GM19452 (cell line): Measurements from ENCODE around the gene NOS1AP.
"Not testable (repeated sequence)": the region's sequence is repeated elsewhere in the genome, so short reads cannot be mapped to it uniquely, and the experiment has no call there.

Source experiments
- ATAC-seq: cut with Tn5 transposase; IDR thresholded peaks from one replicate; pipeline ENCODE4 v1.9.1; 2021; ENCODE audit not compliant: unreplicated experiment

The NOS1AP gene

DNA sequence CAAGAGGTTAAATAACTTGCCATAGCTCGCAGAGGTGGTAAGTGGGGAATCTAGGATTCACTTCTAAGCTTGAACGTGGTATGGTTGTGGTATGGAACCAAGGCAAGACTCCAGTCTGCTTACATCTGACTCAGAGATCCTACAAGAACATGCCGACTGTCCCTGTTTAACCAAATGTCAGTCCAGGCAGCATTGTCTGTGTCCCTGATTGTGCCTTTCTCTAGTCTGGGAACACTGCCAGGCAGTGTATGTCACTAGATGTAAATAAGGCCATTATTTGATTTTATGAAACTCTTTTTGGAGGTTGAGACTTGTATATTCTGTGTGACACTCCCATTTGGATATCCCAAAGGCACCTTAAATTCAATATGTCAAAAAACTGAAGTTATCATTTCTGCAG lies 96.0 kb downstream of the NOS1AP start:
- ATAC-seq: no peak

DNA sequence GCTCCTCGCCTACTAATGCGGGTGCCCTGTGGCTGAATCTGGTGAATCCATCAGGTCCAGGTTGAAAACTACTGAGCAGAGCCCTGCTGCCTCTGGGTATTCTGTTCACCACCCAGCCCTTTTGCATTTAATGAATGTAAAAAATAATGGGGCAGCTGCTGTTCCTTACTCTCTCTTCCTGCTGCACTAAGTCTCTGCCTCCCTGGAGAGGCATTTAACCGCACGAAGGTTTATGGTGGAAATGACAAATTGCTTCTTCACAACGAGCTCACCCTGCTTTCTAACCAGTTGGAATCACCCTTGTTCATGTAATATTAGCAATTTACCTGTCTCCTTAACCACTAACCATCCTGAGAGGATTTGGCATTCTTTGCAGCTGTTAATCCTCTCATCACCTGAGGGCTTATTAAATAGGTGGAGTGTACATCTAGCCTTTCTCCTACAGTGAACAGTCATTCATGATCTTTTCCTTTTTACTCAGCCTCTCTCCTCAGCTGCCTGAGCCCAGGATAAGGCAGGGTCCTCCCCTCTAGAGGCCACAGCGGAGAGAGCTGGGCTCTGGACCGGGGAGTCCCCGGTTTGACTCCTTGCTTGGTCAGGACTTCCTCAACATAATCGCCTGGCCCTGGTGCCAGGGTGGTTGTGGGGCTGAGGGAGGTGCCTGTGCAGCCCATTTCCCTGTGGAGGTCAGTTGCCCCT lies 97.6 kb downstream of the NOS1AP start:
- ATAC-seq: no peak

DNA sequence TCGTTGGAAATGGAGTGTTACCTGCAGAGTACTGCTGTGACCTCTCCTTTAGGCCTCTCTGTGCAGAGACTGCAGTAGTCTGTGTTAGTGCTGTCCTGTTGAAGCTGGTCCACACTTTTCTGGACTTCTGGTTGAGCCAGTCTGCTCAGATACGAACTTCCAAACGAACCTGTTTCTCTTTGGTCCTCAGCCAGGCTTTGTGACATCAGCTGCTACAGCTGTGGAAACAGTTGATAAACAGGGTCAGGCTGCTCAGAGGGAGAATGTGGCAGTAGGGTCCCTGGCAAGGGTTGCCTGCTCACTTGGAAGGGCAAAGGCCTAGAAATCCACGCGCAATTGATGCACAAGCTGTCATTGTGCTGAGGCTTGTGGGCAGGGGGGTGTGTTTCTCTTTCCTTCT lies 98.8 kb downstream of the NOS1AP start:
- no peak for ATAC-seq

DNA sequence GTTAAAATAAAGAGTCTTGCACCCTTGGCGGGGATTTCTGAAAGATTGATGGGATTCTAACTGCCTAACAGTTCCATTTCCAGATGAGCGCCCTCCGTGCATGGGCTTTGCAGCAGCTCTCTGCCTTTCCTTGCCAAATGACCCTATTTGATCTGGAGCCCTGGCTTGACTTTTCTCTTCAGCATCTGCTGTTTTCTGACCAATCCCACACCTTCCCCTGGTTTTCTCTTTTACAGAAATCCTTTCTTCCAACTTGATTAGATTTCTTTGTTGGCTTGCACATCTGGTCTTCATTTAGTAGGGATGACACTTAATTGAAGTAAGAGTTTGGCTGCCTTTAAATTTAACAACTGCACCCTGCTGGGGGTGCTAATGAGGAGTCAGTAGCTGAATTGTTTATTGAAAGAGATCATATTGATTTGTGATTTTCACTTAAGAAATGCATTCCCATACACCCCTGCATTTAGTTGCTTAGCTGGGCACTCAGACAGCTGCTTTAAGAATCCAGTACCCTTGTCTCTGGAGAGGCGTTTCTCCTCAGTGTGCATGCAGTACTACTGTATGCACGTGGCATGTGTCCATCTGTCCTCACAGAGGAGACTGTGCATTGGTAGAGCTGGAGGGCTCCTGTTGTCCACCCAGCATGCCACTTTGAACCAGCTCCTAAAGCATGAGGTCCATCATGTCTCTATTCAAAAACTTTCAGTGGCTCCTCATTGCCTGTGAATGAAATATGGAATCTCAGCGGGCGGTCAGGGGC lies 99.7 kb downstream of the NOS1AP start:
- ATAC-seq: no peak

DNA sequence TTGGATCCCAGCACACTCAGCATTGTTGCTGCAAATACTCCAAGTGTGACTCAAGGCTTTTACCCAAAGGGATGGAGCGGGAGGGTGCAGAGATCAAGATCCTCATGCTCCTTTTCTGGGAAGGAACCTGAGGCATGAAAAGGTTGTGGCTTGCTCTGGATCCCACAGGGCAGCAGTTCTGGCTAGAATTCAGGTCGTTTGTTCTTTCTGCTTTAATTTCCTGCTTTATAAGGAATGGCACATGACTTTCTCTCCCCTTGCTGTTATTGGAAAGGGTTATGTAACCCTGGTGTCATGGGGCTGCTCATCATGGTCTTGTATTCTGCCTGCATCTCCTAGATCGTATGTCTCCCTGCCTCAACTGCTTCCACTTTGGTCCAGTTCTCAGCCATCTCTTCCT lies 101.6 kb downstream of the NOS1AP start:
- no peak for ATAC-seq

DNA sequence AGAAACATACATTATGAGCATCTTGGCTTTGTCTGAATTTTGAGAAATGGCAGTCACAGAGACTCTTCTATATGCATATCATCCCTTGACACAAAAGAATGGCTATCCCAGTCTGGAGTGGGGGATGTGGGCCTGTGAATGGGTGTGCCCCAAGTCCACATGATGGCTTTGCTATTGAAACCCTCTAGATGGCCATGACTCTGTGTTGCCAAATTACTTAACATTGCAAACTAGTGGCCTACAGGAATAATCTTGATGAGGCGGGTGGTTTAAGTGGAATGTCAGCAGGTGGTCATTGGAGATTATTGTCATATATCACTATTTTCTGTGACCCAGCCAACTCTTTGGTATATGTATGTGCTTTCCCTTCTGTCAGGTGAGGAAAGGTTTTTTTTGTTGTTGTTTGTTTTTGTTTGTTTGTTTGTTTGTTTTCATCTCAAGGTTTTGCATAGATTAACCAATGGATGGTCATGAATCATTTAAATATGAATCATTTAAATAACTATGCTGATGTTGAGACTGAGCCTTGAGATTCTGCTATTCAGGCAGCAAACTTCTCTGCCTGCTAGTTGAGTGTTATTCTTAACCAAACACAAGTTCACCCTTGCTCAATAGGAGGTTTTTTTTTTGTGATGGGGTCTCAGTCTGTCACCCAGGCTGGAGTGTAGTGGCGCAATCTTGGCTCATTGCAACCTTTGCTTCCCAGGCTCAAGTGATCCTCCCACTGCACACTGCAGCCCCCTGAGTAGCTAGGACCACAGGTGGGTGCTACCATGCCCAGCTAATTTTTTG lies 103.0 kb downstream of the NOS1AP start:
- ATAC-seq: no peak

DNA sequence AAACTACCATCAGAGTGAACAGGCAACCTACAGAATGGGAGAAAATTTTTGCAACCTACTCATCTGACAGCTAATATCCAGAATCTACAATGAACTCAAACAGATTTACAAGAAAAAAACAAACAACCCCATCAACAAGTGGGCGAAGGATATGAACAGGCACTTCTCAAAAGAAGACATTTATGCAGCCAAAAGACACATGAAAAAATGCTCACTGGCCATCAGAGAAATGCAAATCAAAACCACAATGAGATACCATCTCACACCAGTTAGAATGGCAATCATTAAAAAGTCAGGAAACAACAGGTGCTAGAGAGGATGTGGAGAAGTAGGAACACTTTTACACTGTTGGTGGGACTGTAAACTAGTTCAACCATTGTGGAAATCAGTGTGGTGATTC lies 104.1 kb downstream of the NOS1AP start:
- ATAC-seq: not testable (repeated sequence)

DNA sequence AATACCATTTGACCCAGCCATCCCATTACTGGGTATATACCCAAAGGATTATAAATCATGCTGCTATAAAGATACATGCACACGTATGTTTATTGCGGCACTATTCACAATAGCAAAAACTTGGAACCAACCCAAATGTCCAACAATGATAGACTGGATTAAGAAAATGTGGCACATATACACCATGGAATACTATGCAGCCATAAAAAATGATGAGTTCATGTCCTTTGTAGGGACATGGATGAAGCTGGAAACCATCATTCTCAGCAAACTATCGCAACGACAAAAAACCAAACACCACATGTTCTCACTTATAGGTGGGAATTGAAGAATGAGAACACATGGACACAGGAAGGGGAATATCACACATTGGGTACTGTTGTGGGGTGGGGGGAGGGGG lies 104.5 kb downstream of the NOS1AP start:
- not testable (repeated sequence) for ATAC-seq

DNA sequence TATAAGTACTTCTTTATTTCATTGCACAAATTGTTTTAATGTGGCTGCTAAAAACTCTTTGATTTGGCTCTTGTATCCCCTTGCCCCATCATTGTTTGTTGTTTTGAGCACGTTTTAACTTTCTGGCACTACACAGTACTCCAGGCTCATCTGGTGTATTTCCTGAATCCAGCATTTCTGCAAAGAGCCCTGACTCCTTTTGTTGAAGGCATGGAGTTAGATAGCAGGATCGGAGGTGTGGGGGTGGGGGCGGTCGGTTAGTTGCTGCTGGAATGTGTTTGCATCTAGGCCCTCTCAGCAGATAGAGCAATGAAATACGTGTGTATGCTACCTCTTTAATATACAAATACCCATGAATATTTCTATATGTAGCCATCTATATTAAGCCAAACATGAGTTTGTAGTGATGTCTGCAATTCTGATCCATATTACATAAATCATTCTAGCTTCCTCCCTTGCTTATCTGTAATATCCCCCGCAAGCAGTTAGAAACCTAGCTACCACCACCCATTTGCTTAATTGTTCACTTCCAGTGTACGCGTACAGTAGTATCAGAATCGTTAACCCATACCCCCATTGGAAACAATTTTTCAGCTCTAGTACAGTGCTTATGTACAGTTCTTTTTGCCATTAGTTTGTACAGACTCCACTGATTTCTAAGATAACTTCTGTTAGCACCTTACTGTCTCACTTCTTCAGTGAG lies 106.0 kb downstream of the NOS1AP start:
- no peak for ATAC-seq

DNA sequence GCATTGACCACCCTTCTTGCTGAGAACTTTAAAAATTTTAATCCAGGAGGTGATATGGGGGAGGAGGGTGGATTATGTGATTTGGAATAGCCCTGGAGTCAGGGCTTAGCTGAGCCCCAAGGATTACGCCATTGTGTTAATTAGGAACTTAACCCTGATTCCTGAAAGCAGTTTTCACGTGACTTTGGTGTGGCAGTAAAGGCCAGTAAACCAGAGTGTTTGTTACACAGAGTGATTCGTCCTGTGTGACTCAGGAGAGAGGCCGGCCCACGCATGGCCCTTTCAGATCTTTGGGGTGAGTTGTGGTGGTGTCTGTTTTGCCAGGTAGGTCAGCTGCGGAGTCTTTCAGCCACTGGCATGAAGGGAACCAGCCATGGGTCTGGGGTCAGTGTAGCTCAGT lies 107.6 kb downstream of the NOS1AP start:
- no peak for ATAC-seq

DNA sequence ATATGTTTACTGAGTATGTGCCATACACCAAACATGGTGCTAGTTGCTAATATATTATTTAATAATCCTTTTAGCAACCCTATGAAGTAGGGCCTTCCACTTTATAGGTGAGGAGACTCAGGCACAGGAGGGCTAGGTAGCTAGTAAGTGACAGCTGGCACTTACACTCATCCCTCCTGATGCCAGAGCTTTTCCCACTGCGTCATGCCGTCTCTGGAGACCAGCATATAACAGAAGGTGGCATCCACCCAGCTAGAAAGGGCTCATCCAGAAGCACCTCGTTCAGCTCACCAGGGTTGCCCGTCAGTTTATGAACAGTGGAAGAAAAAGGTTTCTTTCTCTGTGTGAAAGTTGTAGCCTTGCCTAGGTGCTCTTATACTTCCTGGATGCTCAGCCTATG lies 108.9 kb downstream of the NOS1AP start:
- no peak for ATAC-seq

DNA sequence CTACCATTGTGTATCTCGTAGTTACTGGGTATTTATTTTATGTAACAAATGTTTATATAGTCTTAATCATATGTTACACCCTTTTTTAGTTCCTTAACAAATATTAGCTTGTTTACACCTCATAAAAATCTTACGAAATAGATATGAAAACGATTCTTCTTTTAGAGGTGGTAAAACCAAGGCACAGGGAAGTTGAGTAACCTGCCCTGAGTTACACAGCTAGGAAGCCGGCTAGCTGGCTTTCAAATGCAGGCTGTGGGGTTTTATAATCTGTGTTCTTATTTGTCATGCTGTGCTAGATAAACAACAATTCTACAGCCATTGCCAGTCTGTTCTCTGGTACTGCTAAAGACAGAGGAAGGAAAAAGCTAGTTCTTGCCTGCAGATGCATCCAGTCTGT lies 109.6 kb downstream of the NOS1AP start:
- ATAC-seq: no peak

DNA sequence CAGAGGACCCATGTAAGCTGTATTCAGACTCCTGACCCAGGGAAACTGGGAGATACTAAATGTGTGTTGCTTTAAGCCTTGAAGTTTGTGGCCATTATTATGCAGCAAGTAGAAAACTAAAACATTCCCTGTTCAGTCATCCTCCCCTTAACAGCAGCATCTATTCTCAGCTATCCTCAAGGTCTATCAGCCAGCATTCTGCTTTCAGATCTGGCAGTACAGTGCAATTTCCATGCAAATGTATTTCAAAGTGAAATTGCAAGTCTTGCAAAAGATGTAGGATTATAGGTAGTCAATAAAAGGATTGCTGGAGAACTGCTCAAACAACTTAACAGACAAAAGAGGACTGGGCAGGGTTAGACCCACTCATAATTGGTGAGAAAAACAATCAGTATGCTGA lies 111.3 kb downstream of the NOS1AP start:
- ATAC-seq: no peak

DNA sequence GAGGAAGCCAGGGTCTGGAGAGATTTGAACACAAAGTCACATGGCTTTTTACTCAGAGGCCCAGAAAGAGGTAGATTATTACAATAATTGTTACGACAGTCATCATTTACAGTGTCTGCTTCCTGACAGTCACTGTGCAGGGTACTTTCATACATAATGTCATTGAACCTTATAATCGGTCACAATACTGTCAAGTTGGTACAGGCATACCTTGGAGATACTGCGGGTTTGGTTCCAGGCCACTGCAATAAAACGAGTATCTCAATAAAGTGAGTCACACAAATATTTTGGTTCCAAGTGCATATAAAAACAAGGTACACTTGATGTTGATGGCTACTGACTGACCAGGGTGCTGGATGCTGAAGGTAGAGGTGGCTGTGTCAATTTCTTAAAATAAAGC lies 112.6 kb downstream of the NOS1AP start:
- ATAC-seq: no peak

DNA sequence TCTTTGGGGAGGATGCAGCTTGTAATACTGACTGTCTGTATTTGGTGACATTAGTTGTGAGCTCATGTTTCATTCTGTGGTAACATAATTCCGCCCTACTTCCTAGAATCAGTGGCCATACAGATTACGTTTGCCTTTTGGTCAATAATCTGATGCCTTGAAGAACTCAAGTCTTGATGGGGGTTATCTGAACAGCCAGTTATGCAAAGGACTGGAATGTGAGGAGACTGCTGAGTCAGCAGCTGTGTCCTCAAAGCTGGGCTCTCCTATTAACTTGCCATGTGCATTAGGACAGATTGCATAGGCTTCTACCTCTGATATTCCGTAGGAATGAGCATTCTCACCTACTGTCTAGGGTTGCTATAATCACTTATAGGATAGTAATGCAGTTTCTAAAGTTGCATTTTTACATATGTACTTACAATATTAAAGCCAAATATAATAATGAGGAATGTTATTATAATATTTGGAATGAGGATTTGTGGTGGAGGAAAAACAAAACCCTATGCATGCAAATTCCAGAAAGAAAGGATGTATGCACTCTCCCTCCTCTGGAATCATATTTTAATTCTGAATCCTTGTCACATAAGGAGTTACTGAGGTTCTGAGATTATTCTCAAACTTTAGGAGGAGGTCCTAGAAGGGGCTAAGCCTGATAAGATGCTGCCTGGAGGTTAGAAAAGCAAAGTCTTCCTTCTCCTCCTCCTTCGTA lies 116.0 kb downstream of the NOS1AP start:
- no peak for ATAC-seq

DNA sequence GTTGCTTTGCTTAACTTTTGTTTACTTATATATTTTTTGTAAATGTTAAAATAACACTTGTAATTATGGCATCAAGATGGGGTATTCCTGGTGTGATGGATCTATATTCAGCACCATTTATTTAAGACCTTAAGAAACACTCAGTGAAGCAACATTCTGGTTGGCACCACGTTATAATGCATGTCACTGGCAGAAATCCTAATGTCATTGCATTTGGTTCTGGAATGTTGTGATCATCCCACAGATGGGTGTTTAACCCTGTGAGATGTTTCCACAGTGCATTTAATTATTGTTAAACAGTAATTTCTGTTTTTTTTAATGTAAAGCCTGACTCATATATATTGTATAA lies 116.5 kb downstream of the NOS1AP start:
- no peak for ATAC-seq

DNA sequence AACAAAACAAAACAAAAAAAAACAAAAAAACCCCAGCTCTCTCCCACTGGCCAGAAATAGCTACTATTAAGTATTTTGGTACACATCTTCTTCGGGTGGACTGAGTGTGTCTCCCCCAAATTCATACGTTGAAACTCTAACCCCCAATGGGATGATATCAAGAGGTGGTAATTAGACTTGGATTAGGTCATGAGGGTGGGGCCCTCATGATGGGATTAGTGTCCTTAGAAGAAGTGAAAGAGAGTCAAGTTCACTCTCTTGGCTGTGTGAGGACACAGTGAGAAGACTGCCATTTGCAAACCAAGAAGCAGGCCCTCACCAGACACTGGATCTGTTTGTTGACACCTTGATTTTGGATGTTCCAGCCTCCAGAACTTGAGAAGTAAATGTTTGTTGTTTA lies 116.9 kb downstream of the NOS1AP start:
- ATAC-seq: no peak

DNA sequence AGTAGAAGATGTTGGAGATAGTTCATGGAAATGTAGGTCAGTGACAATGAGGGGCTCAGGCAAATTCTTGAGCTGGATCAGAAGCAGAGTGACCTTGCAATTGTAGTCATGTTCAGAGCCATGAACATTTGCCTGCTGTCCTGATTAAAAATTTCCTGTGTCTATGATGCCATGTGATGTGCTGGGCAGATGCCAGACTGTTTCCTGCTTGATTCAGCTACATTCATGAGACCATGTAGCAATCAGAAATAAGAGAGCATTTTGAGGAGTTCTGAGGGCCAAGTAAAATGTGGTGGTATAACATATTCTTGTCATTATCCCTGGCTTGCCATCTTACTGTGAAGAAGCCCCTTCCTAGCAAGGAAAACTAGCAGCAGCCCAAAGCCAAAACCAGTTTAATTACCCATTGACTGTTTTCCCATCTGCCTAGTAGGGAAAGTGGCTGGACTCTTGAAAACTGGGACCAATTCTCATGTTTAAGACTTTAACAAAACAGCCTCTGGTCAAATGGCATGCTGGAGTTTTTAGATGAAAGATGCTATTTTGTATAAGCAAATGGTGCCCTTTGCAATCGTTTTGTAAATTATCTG lies 118.3 kb downstream of the NOS1AP start:
- no peak for ATAC-seq

DNA sequence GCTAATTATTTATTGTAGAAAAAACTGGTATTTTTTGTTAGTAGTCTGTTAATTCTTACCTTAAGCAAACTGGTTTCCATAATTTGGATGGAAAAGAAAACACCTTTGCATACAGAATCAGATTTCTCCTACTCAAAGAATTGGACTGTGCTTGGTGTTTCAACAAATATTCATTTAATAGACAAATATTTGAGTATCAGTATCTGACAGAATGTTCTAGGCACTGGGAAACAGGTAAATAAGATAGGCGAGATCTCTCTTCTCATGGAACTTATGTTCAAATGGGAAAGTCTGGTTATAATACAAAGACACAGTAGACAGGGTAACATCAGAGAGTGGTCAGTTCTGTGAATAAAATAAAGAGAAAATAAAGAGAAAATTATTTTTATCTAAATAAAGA lies 119.9 kb downstream of the NOS1AP start:
- ATAC-seq: no peak
